Articular chondrocyte of knee joint (primary cell): Measurements from ENCODE around the gene SVEP1. TPM values are rescaled to one million over a fixed set of nuclear protein-coding genes. Genes with fewer than 3 reads are reported as not detected.

ENCODE experiments used
- small RNA-seq: library from RNA; depleted of rRNA; stranded (forward); fragments of <200 nt; gene quantifications from one replicate; pipeline ENCODE3, GENCODE V24; 2012
- total RNA-seq: library from RNA; depleted of rRNA; stranded (reverse); fragments of >200 nt; gene quantifications from 2 replicates; pipeline ENCODE4 v1.2.3, GENCODE V29; 2012

The SVEP1 gene
- 63.7 and 89.5 TPM in 2 replicates for total RNA-seq

DNA sequence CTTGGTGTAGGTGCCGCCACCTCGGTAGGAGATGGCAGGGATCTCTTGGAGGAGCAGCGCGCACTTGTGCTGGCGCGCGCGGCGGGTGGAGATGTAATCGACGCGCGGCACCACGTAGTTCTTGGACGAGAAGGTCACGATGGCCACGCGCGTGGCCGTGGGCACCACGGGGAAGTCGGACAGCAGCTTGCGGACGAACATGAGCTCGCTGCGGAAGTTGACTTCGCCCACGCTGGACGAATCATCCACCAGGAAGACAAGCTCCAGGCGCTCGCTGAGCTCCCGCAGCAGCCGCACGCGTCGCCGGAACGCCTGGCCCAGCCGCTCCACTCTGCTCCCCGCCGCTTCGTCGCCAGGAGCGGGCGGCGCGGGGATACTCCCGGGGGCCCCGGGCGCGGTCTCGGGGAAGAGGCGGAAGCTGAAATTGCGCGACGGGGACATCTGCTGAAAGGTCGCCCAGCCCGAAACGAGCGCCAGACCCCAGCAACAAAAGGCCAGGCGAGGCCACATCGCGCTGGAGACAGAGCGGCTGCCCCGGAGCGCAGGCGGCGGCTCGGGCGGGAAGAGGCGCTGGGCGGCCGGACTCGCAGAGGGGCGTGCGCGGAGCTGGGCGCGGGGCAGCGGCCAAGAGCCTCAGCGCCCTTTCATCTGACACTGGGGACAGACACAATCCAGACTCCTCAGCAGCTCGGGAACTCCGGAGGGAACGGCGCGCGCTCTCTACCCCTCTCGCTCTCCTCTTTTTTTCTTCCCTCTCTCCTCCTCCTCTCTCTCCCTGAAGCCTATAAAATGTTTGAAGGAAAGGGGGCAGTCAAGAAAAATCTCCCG, at the start of gene SVEP1:
Gene SVEP1 (minus strand): TSS at position 708 of the 828 bp plus-strand sequence. CDS start 198 bp downstream, at position 510.

DNA sequence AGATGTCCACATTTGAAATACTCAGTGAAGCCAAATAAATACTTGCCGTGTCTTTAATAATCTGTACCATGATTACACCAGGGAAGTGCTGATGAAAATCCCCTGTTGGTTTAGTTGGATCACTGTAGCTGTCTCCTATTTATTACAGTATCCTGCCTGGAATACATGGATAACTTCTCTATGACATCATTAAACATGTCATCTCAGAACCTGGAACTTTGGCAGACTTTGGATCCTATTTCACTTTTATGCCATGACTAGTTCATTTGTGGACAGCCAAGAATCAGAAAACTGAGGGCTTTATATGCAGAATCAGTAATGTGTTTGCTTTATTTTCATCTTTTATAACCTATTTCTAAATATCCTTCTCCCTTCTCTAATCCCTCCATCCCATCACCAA, 241.8 kb downstream of the SVEP1 start, which contains the start of gene TXNDC8:
Gene TXNDC8 (minus strand): TSS at position 137 of the 400 bp plus-strand sequence.

Small RNA genes lying within 50 kb of the gene (small RNA-seq; reads per million reads assigned to genes)
- not detected for gene RNU6-1039P

Other genes with a start within 250 kb of the SVEP1 start
- not detected in 2 replicates for gene TXNDC8, start 241.9 kb downstream of the SVEP1 start, total RNA-seq
- gene MUSK, start 89.0 kb upstream of the SVEP1 start, total RNA-seq: 0.39 and 0.97 TPM in 2 replicates